Testis (tissue), 3 donors: Measurements from ENCODE around the gene CYBA. TPM values are rescaled to one million over a fixed set of nuclear protein-coding genes. Genes with fewer than 3 reads are reported as not detected.

Experiments used
- DNase-seq: peaks from one replicate; pipeline ENCODE4 v3.0.0-alpha.2; 2019
- H3K27ac ChIP-seq, 2 donors: fragments of 200-600 bp; sonication (generic); one replicate each; pipeline ENCODE4 v1.5.1; 2019
- H3K27me3 ChIP-seq: fragments of 200-600 bp; sonication (generic); one replicate; pipeline ENCODE4 v1.5.1; 2019
- H3K36me3 ChIP-seq: fragments of 200-600 bp; sonication (generic); one replicate; pipeline ENCODE4 v1.5.1; 2017; ENCODE audit warnings: low read depth; ENCODE audit errors: missing control alignments
- H3K4me1 ChIP-seq: fragments of 200-600 bp; sonication (generic); one replicate; pipeline ENCODE4 v1.5.1; 2019
- H3K4me3 ChIP-seq, 2 donors: fragments of 200-600 bp; sonication (generic); one replicate each; pipeline ENCODE4 v1.5.1; 2017 to 2019
- H3K9me3 ChIP-seq: fragments of 200-600 bp; sonication (generic); one replicate; pipeline ENCODE4 v1.5.1; 2017
- CTCF ChIP-seq, 3 experiments: fragments of 450-650 bp in 2 of 3; fragments of 200-600 bp in 1 of 3; sonication (generic) in 1 of 3; IDR thresholded peaks; one replicate each; pipeline ENCODE4 v1.5.1; 2016 to 2019; ENCODE audit warnings: antibody characterized with exemption in 3 of 3, mild to moderate bottlenecking in 2 of 3, moderate library complexity in 1 of 3
- POLR2A ChIP-seq: fragments of 450-650 bp; IDR thresholded peaks from one replicate; pipeline ENCODE4 v1.6.1; 2017; ENCODE audit warnings: antibody characterized with exemption, mild to moderate bottlenecking, moderate library complexity
- WGBS, 2 donors: methylation state at CpG; one replicate each; pipeline ENCODE4 v1.1.5; 2018; 5-methylcytosine and 5-hydroxymethylcytosine counted together
- intact Hi-C: fragments of 100-400 bp; cut with DNase I; formaldehyde crosslinking; loops from one replicate; pipeline ENCODE4 v1.15.1; 2023; ENCODE audit warnings: low total_unique reads
- polyA plus RNA-seq: library from polyadenylated mRNA; stranded (reverse); fragments of 350-450 nt; fragmentation: Illumina TruSeq; extraction: RNeasy Lipid Tissue Mini Kit (QIAGEN cat#74804); gene quantifications from one replicate; pipeline ENCODE4 v1.2.3, GENCODE V29; 2014; ENCODE audit warnings: low read depth, low replicate concordance; ENCODE audit not compliant: insufficient read depth
- total RNA-seq, 2 donors: library from RNA; depleted of rRNA; stranded (reverse); fragments of >200 nt; gene quantifications; one replicate each; pipeline ENCODE4 v1.2.3, GENCODE V29; 2016

CYBA gene
- total and polyA plus RNA-seq, 3 donors from 2014 or later = 11.7 to 40.0 (median 34.9) TPM

DNA sequence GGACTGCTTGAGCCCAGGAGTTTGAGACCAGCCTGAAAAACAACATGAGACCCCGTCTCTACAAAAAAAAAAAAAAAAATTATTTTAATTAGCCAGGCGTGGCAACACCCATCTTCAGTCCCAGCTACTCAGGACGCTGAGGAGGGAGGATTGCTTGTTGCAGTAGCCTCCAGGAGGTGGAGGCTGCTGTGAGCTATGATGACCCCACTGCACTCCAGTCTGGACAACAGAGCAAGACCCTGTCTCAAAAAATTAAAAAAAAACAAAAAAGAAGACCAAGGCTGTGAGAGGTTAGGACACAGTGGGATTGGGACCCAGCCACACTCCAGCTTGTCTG, 36.8 kb upstream of the CYBA start:
- Histone ChIP-seq H3K4me3 (no peak overlapping the region), H3K27ac (no peak overlapping the region), H3K4me1 (peaks cover 19% of the 10 kb centered on the region), H3K36me3 (no peaks in the 10 kb centered on the region), H3K9me3 (no peaks in the 10 kb centered on the region), H3K27me3 (no peaks in the 10 kb centered on the region)
- TF ChIP-seq POLR2A (no peak), CTCF (IDR thresholded peaks at IDR 0.05) (no peak)
- 59 to 83% methylated on average over 3 of the region's 3 CpGs for WGBS, 2 donors
- no peak for DNase-seq
- intact Hi-C loops = no loop called here

DNA sequence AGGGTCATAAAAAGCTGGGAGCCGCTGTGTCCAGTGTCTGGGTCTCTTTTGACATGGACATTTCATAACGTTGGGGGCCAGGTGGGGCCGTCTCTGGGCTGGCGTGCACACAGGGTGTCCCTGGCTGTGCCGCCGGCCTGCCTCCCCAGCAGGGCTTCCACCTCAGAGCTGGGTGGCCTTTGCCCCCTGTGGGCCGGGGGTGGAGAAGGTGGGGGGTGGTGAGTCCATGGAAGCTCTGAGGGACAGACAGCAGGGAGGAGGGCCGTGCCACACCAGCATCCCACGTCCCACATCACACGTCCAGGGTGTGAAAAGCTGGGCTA, 36.4 kb upstream of the CYBA start:
- TF ChIP-seq CTCF (IDR thresholded peaks at IDR 0.05) = no peak
- no peak for TF ChIP-seq POLR2A
- Histone ChIP-seq H3K27me3 (no peaks in the 10 kb centered on the region), H3K4me3 (no peak overlapping the region), H3K27ac (no peak overlapping the region), H3K9me3 (no peaks in the 10 kb centered on the region), H3K4me1 (peaks cover 19% of the 10 kb centered on the region), H3K36me3 (no peaks in the 10 kb centered on the region)
- no peak for DNase-seq
- 51 to 60% methylated on average over 10 of the region's 10 CpGs for WGBS, 2 donors
- intact Hi-C loops = no loop called here

GRCh38 chr16:88686439-88687253, 35.8 kb upstream of the CYBA start, which contains the start of gene SNAI3:
SNAI3 (minus strand) TSS chr16:88686507; CDS start chr16:88686406, 101 bp downstream.
- Histone ChIP-seq H3K4me1 (peaks cover 19% of the 10 kb centered on the region), H3K27ac (no peak within 1 kb of the TSS), H3K9me3 (no peaks in the 10 kb centered on the region), H3K27me3 (no peaks in the 10 kb centered on the region), H3K4me3 (peak within 1 kb of the TSS; percentile 44 to 48), H3K36me3 (no peaks in the 10 kb centered on the region)
- TF ChIP-seq CTCF (IDR thresholded peaks at IDR 0.05) = no peak
- no peak for TF ChIP-seq POLR2A
- WGBS, 2 donors = 9 to 10% methylated on average over 13 to 27 of the region's 65 CpGs
- peak; percentile 88 for DNase-seq
- intact Hi-C loops = no loop called here

DNA sequence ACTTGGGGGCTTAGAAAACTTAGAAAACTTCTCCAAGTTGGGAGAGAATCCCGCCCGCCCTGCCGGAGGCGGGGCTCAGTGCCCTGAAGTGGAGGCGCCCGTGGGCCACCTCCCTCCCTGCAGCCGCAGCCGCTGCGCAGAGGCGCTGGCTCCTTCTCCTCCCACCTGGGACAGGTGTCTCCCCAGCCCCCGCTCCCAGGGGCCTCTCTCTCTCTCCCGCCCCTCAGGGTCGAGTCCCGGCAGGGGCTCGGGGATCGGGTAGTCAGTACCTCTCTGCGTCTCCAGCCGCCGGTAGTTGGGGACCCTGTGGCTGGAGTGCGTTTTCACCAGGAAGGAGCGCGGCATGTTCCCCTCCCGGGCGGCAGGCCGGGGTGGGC, 35.2 kb upstream of the CYBA start:
- intact Hi-C loops = no loop called here
- no peak for TF ChIP-seq CTCF (IDR thresholded peaks at IDR 0.05)
- no peak for TF ChIP-seq POLR2A
- 0 to 1% methylated on average over 6 to 25 of the region's 25 CpGs for WGBS, 2 donors

More for the DNA sequence above, 35.2 kb upstream of the CYBA start:
- Histone ChIP-seq H3K27ac (no peak overlapping the region), H3K9me3 (no peaks in the 10 kb centered on the region), H3K4me3 (peak overlapping the region; percentile 44 to 48), H3K27me3 (no peaks in the 10 kb centered on the region), H3K36me3 (no peaks in the 10 kb centered on the region), H3K4me1 (peaks cover 19% of the 10 kb centered on the region)
- DNase-seq = no peak
